ENCODE data around the gene TNK1. TPM values are rescaled to one million over a fixed set of nuclear protein-coding genes. Genes with fewer than 3 reads are reported as not detected.

TNK1 gene
- total and polyA plus RNA-seq, 9 of the 15 experiments (the other 6 are each of a cell fraction or from before 2014, with no cell fraction given): 0.28 to 5.2 (median 2.1) TPM

GRCh38 chr17:7403977-7404736 is 23.3 kb downstream of the TNK1 start, which contains the start of gene TMEM256 (continued):
- TF ChIP-seq ZBTB49 (CRISPR knock-in tag; IDR thresholded peaks at IDR 0.05; ENCODE audit: borderline replicate concordance) (no peak), AFF1 (IDR thresholded peaks at IDR 0.05; ENCODE audit: low read depth in 1 of 2, partially characterized antibody in 2 of 2) (no peak), CCAR2 (IDR thresholded peaks at IDR 0.05; ENCODE audit: low read depth, low read length) (no peak), ARNT (IDR thresholded peaks at IDR 0.05) (no peak), POLR2A (conservative IDR thresholded peaks at IDR 0.05) (peak; percentile 86), ZNF324 (CRISPR knock-in tag; IDR thresholded peaks at IDR 0.05) (no peak), NFYB (IDR thresholded peaks at IDR 0.05; ENCODE audit: extremely low read depth, insufficient read length) (peak; percentile 79), HDAC3 (IDR thresholded peaks at IDR 0.05; ENCODE audit: borderline replicate concordance, partially characterized antibody) (no peak), NEUROD1 (IDR thresholded peaks at IDR 0.05; ENCODE audit: borderline replicate concordance, low read depth, low read length, partially characterized antibody) (peak; percentile 57), ZBTB43 (CRISPR knock-in tag; IDR thresholded peaks at IDR 0.05) (no peak), DIDO1 (tag; IDR thresholded peaks at IDR 0.05; ENCODE audit: low read depth) (no peak), NR3C1 (CRISPR knock-in tag; IDR thresholded peaks at IDR 0.05) (no peak), CHD2 (IDR thresholded peaks at IDR 0.05; ENCODE audit: low read depth, low read length) (peak; percentile 79), BCL6 (CRISPR knock-in tag; IDR thresholded peaks at IDR 0.05) (no peak), PREB (CRISPR knock-in tag; IDR thresholded peaks at IDR 0.05) (no peak), TOE1 (IDR thresholded peaks at IDR 0.05; ENCODE audit: borderline replicate concordance) (no peak), TOE1 (CRISPR knock-in tag; IDR thresholded peaks at IDR 0.05; ENCODE audit: borderline replicate concordance, low read depth) (no peak)
